ENCODE data around the gene DSCAM.
"Not testable (repeated sequence)": the region's sequence is repeated elsewhere in the genome, so short reads cannot be mapped to it uniquely, and the experiment has no call there.

Gene DSCAM

GRCh38 chr21:40356644-40357043, 490.3 kb downstream of the DSCAM start:
- no peak for DNase-seq

GRCh38 chr21:40355076-40355475, 491.9 kb downstream of the DSCAM start:
- no peak for DNase-seq

- DNase-seq = no peak
Measured at GRCh38 chr21:40351006-40351405, 496.0 kb downstream of the DSCAM start.

- no peak for DNase-seq
Measured at GRCh38 chr21:40349591-40349990, 497.4 kb downstream of the DSCAM start.

GRCh38 chr21:40345711-40346321, 501.1 kb downstream of the DSCAM start:
- no peak for DNase-seq

- no peak for DNase-seq
Measured at GRCh38 chr21:40340357-40340756, 506.6 kb downstream of the DSCAM start.

- DNase-seq = no peak
Measured at GRCh38 chr21:40339050-40339449, 507.9 kb downstream of the DSCAM start.

- DNase-seq = no peak
Measured at GRCh38 chr21:40337981-40338380, 509.0 kb downstream of the DSCAM start.

- no peak for DNase-seq
Measured at GRCh38 chr21:40335704-40336103, 511.3 kb downstream of the DSCAM start.

- no peak for DNase-seq
Measured at GRCh38 chr21:40334159-40334558, 512.8 kb downstream of the DSCAM start.

GRCh38 chr21:40333731-40334130, 513.2 kb downstream of the DSCAM start:
- DNase-seq = no peak

- no peak for DNase-seq
Measured at GRCh38 chr21:40331804-40332203, 515.2 kb downstream of the DSCAM start.

- DNase-seq = no peak
Measured at GRCh38 chr21:40331172-40331571, 515.8 kb downstream of the DSCAM start.

- DNase-seq = no peak
Measured at GRCh38 chr21:40324389-40324788, 522.6 kb downstream of the DSCAM start.

- DNase-seq = not testable (repeated sequence)
Measured at GRCh38 chr21:40320718-40321117, 526.2 kb downstream of the DSCAM start.

- DNase-seq = no peak
Measured at GRCh38 chr21:40318371-40318770, 528.6 kb downstream of the DSCAM start.

- no peak for DNase-seq
Measured at GRCh38 chr21:40316104-40316503, 530.9 kb downstream of the DSCAM start.

- no peak for DNase-seq
Measured at GRCh38 chr21:40315626-40316025, 531.3 kb downstream of the DSCAM start.

- DNase-seq = no peak
Measured at GRCh38 chr21:40313260-40313659, 533.7 kb downstream of the DSCAM start.

GRCh38 chr21:40300300-40300699, 546.7 kb downstream of the DSCAM start:
- DNase-seq = no peak

- DNase-seq = no peak
Measured at GRCh38 chr21:40299451-40299850, 547.5 kb downstream of the DSCAM start.

GRCh38 chr21:40294345-40294744, 552.6 kb downstream of the DSCAM start:
- DNase-seq = no peak

GRCh38 chr21:40291560-40291959, 555.4 kb downstream of the DSCAM start:
- no peak for DNase-seq

- DNase-seq = no peak
Measured at GRCh38 chr21:40284409-40284808, 562.5 kb downstream of the DSCAM start.
